Measurements from ENCODE around the gene PLEKHA8. TPM values are rescaled to one million over a fixed set of nuclear protein-coding genes. Genes with fewer than 3 reads are reported as not detected.

Gene PLEKHA8
- total and polyA plus RNA-seq, 8 donors: 9.8 to 19.2 (median 17.5) TPM

DNA sequence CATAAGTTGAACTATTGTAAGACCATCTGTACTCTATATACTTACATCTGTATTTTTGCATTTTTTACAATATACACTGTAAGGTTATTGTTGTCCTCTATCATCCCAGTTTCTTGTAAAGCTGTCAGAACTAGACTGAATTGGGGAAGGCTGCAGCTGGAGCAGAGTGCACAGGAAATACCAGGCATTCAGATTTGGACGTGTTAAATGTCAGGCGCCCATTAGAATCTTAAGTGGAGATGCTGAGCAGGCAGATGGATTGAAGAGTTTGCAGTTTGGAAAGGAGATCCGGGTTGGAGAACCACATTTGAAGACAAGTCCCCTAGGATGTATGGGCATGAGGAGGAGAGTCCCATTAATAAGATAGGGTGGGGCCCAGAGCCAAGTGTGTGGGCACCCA is 147.0 kb downstream of the PLEKHA8 start:
- no peaks in the 10 kb centered on the region for H3K9me3 ChIP-seq
- TF ChIP-seq CTCF (IDR thresholded peaks at IDR 0.05): no peak
- H3K36me3 ChIP-seq: no peaks in the 10 kb centered on the region
- ATAC-seq: no peak
- intact Hi-C loops (cut with DNase I): loop anchor here in 1 of 2 donors (10.0 kb wide), 1 partner anchor 250 kb away; no protein-coding TSS in a partner anchor
- peaks cover 3 to 74% of the 10 kb centered on the region in 2 donors for H3K4me1 ChIP-seq
- no peak for DNase-seq
- H3K27me3 ChIP-seq: no peaks in the 10 kb centered on the region
- H3K27ac ChIP-seq: no peak overlapping the region
- no peak overlapping the region for H3K4me3 ChIP-seq

- Histone ChIP-seq H3K27me3 (no peaks in the 10 kb centered on the region), H3K4me1 (peaks cover 3 to 69% of the 10 kb centered on the region in 2 donors), H3K27ac (no peak overlapping the region), H3K36me3 (no peaks in the 10 kb centered on the region), H3K4me3 (no peak overlapping the region), H3K9me3 (no peaks in the 10 kb centered on the region)
- no peak for DNase-seq
- intact Hi-C loops (cut with DNase I): loop anchor here in 1 of 2 donors (10.0 kb wide), 1 partner anchor 249 kb away; no protein-coding TSS in a partner anchor
- ATAC-seq: no peak
- no peak for TF ChIP-seq CTCF (IDR thresholded peaks at IDR 0.05)
These were observed 147.5 kb downstream of the PLEKHA8 start for GRCh38 chr7:30175636-30176147.

- ATAC-seq: no peak
- H3K4me1 ChIP-seq: peaks cover 3 to 60% of the 10 kb centered on the region in 2 donors
- DNase-seq: no peak
- intact Hi-C loops (cut with DNase I): loop anchor here in 1 of 2 donors (10.0 kb wide), 1 partner anchor 248 kb away; no protein-coding TSS in a partner anchor
- H3K9me3 ChIP-seq: no peaks in the 10 kb centered on the region
- no peak for TF ChIP-seq CTCF (IDR thresholded peaks at IDR 0.05)
- H3K27ac ChIP-seq: peak overlapping the region in 1 of 2 donors; percentile 69
- no peaks in the 10 kb centered on the region for H3K27me3 ChIP-seq
- no peaks in the 10 kb centered on the region for H3K36me3 ChIP-seq
- no peak overlapping the region for H3K4me3 ChIP-seq
These were observed 148.4 kb downstream of the PLEKHA8 start for GRCh38 chr7:30176463-30177109.

- TF ChIP-seq CTCF (IDR thresholded peaks at IDR 0.05): no peak
- H3K27me3 ChIP-seq: no peaks in the 10 kb centered on the region
- DNase-seq (no peak), ATAC-seq (no peak)
- peak overlapping the region in 1 of 2 donors; percentile 69 for H3K27ac ChIP-seq
- no peaks in the 10 kb centered on the region for H3K36me3 ChIP-seq
- intact Hi-C loops (cut with DNase I): loop anchor here in 1 of 2 donors (10.0 kb wide), 1 partner anchor 248 kb away; no protein-coding TSS in a partner anchor
- H3K4me3 ChIP-seq: no peak overlapping the region
- peaks cover 3 to 56% of the 10 kb centered on the region in 2 donors for H3K4me1 ChIP-seq
- no peaks in the 10 kb centered on the region for H3K9me3 ChIP-seq
These were observed 149.0 kb downstream of the PLEKHA8 start for GRCh38 chr7:30177186-30177585.

DNA sequence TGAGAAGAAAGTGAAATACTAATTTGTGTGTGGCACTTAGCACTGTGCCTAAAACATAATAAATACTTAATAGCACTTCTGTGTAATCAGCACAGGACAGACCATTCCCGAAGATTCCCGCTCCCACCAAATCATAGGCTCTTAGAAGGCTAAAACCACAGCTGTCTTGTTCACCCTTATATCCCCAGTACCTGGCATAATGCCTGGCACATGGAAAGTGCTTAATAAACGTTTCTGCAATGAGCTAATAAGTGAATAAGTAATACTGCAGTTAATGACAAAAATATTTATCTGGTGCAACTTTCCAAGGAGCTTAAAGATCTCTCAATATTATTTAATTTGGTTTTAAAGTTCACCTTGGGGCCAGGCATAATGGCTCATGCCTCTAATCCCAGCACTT is 149.8 kb downstream of the PLEKHA8 start:
- Histone ChIP-seq H3K27ac (no peak overlapping the region), H3K9me3 (no peaks in the 10 kb centered on the region), H3K27me3 (no peaks in the 10 kb centered on the region), H3K36me3 (no peaks in the 10 kb centered on the region), H3K4me1 (peaks cover 3 to 53% of the 10 kb centered on the region in 2 donors), H3K4me3 (no peak overlapping the region)
- no peak for TF ChIP-seq CTCF (IDR thresholded peaks at IDR 0.05)
- no peak for DNase-seq
- no peak for ATAC-seq
- intact Hi-C loops (cut with DNase I): loop anchor here in 1 of 2 donors (10.0 kb wide), 1 partner anchor 247 kb away; no protein-coding TSS in a partner anchor

Data from left lung (tissue), 10 donors.